ENCODE measurements around the gene TNNT2.

GRCh38 chr1:201357211-201357610 is 20.3 kb downstream of the TNNT2 start:
- TF ChIP-seq POLR2A (IDR thresholded peaks at IDR 0.05) = no peak
- TF ChIP-seq, protein P1, sequence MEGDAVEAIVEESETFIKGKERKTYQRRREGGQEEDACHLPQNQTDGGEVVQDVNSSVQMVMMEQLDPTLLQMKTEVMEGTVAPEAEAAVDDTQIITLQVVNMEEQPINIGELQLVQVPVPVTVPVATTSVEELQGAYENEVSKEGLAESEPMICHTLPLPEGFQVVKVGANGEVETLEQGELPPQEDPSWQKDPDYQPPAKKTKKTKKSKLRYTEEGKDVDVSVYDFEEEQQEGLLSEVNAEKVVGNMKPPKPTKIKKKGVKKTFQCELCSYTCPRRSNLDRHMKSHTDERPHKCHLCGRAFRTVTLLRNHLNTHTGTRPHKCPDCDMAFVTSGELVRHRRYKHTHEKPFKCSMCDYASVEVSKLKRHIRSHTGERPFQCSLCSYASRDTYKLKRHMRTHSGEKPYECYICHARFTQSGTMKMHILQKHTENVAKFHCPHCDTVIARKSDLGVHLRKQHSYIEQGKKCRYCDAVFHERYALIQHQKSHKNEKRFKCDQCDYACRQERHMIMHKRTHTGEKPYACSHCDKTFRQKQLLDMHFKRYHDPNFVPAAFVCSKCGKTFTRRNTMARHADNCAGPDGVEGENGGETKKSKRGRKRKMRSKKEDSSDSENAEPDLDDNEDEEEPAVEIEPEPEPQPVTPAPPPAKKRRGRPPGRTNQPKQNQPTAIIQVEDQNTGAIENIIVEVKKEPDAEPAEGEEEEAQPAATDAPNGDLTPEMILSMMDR (IDR thresholded peaks at IDR 0.05) = no peak

All from esophagus squamous epithelium (tissue), 4 donors.